ENCODE results near the gene RTN1. TPM values are rescaled to one million over a fixed set of nuclear protein-coding genes. Genes with fewer than 3 reads are reported as not detected.
A peak's percentile ranks its signal among the peaks of the same experiment; 100 is the strongest.

Gene RTN1
- total RNA-seq, 1 experiment from 2014 or later, result 1.1 TPM

DNA sequence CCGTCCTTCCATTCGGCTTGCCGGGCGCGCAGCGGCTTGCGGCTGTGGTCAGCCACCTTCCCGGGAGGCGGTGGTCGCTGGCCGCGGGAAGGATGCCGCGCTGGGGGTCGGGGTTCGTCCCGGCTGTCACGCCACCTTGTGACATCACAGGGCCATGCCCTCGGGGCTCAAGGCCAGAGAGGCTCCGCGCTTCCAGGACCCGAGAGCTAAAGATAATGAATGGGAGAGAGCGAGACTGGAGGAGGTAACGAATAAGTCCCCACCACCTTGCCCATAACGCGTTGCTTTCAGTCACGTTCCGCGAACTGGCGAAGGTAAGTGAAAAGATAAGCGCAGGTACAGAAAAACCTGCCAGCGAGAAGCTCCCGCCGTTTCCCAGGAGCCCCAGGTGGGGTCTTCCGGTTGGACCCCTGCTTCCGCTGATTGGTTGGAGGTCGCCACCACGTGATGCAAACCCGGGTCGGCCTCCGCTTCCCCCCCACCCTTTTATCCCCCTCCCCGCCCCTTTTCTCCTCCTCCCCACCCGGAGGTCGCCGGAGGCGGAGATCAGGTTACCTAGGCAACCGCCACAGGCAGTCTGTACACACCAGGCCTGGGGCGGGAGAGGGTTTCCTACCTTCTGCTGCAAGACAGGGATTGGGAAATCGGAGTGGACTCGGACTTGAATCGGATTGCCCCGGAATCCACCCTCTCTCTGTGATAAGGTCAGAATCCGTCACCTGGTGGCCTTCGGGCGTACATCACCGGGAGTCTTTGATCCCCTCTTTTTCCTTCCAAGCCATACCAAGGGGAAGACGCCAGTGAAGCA lies 49.2 kb upstream of the RTN1 start, which contains the start of gene LRRC9 (continued):
- TF ChIP-seq, protein P1, sequence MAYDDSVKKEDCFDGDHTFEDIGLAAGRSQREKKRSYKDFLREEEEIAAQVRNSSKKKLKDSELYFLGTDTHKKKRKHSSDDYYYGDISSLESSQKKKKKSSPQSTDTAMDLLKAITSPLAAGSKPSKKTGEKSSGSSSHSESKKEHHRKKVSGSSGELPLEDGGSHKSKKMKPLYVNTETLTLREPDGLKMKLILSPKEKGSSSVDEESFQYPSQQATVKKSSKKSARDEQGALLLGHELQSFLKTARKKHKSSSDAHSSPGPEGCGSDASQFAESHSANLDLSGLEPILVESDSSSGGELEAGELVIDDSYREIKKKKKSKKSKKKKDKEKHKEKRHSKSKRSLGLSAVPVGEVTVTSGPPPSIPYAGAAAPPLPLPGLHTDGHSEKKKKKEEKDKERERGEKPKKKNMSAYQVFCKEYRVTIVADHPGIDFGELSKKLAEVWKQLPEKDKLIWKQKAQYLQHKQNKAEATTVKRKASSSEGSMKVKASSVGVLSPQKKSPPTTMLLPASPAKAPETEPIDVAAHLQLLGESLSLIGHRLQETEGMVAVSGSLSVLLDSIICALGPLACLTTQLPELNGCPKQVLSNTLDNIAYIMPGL (CRISPR knock-in tag; IDR thresholded peaks at IDR 0.05), result peak; percentile 65; the same call in 1 of the 2 replicates
- TF ChIP-seq ZNF263 (CRISPR knock-in tag; IDR thresholded peaks at IDR 0.05; ENCODE audit: low read depth), result no peak
- TF ChIP-seq MYBL2 (CRISPR knock-in tag; IDR thresholded peaks at IDR 0.05), result peak; percentile 71; the same call in 1 of the 2 replicates
- TF ChIP-seq, protein P2, sequence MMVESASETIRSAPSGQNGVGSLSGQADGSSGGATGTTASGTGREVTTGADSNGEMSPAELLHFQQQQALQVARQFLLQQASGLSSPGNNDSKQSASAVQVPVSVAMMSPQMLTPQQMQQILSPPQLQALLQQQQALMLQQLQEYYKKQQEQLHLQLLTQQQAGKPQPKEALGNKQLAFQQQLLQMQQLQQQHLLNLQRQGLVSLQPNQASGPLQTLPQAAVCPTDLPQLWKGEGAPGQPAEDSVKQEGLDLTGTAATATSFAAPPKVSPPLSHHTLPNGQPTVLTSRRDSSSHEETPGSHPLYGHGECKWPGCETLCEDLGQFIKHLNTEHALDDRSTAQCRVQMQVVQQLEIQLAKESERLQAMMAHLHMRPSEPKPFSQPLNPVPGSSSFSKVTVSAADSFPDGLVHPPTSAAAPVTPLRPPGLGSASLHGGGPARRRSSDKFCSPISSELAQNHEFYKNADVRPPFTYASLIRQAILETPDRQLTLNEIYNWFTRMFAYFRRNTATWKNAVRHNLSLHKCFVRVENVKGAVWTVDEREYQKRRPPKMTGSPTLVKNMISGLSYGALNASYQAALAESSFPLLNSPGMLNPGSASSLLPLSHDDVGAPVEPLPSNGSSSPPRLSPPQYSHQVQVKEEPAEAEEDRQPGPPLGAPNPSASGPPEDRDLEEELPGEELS (CRISPR knock-in tag; IDR thresholded peaks at IDR 0.05), result peak; percentile 83
- TF ChIP-seq FOXK1 (CRISPR knock-in tag; IDR thresholded peaks at IDR 0.05), result peak; percentile 71; the same call in 1 of the 2 replicates
- TF ChIP-seq, protein P3, sequence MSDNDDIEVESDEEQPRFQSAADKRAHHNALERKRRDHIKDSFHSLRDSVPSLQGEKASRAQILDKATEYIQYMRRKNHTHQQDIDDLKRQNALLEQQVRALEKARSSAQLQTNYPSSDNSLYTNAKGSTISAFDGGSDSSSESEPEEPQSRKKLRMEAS (CRISPR knock-in tag; IDR thresholded peaks at IDR 0.05), result peak; percentile 84
- TF ChIP-seq SP1 (CRISPR knock-in tag; conservative IDR thresholded peaks at IDR 0.05), result peak; percentile 70; the same call in 1 of the 2 replicates
- TF ChIP-seq, protein P4, sequence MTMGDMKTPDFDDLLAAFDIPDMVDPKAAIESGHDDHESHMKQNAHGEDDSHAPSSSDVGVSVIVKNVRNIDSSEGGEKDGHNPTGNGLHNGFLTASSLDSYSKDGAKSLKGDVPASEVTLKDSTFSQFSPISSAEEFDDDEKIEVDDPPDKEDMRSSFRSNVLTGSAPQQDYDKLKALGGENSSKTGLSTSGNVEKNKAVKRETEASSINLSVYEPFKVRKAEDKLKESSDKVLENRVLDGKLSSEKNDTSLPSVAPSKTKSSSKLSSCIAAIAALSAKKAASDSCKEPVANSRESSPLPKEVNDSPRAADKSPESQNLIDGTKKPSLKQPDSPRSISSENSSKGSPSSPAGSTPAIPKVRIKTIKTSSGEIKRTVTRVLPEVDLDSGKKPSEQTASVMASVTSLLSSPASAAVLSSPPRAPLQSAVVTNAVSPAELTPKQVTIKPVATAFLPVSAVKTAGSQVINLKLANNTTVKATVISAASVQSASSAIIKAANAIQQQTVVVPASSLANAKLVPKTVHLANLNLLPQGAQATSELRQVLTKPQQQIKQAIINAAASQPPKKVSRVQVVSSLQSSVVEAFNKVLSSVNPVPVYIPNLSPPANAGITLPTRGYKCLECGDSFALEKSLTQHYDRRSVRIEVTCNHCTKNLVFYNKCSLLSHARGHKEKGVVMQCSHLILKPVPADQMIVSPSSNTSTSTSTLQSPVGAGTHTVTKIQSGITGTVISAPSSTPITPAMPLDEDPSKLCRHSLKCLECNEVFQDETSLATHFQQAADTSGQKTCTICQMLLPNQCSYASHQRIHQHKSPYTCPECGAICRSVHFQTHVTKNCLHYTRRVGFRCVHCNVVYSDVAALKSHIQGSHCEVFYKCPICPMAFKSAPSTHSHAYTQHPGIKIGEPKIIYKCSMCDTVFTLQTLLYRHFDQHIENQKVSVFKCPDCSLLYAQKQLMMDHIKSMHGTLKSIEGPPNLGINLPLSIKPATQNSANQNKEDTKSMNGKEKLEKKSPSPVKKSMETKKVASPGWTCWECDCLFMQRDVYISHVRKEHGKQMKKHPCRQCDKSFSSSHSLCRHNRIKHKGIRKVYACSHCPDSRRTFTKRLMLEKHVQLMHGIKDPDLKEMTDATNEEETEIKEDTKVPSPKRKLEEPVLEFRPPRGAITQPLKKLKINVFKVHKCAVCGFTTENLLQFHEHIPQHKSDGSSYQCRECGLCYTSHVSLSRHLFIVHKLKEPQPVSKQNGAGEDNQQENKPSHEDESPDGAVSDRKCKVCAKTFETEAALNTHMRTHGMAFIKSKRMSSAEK (CRISPR knock-in tag; IDR thresholded peaks at IDR 0.05; ENCODE audit: borderline replicate concordance), result peak; percentile 64; the same call in 1 of the 2 replicates
- TF ChIP-seq TEAD1 (CRISPR knock-in tag; IDR thresholded peaks at IDR 0.05), result peak; percentile 56; the same call in 1 of the 2 replicates
- TF ChIP-seq, protein P5, sequence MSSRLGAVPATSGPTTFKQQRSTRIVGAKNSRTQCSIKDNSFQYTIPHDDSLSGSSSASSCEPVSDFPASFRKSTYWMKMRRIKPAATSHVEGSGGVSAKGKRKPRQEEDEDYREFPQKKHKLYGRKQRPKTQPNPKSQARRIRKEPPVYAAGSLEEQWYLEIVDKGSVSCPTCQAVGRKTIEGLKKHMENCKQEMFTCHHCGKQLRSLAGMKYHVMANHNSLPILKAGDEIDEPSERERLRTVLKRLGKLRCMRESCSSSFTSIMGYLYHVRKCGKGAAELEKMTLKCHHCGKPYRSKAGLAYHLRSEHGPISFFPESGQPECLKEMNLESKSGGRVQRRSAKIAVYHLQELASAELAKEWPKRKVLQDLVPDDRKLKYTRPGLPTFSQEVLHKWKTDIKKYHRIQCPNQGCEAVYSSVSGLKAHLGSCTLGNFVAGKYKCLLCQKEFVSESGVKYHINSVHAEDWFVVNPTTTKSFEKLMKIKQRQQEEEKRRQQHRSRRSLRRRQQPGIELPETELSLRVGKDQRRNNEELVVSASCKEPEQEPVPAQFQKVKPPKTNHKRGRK (CRISPR knock-in tag; IDR thresholded peaks at IDR 0.05; ENCODE audit: borderline replicate concordance), result no peak
- peak; percentile 91 for TF ChIP-seq FOXP1 (CRISPR knock-in tag; IDR thresholded peaks at IDR 0.05; ENCODE audit: borderline replicate concordance)
- TF ChIP-seq RELA (CRISPR knock-in tag; IDR thresholded peaks at IDR 0.05; ENCODE audit: borderline replicate concordance), result peak; percentile 50; the same call in 1 of the 2 replicates
- TF ChIP-seq, protein P6, sequence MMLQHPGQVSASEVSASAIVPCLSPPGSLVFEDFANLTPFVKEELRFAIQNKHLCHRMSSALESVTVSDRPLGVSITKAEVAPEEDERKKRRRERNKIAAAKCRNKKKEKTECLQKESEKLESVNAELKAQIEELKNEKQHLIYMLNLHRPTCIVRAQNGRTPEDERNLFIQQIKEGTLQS (CRISPR knock-in tag; conservative IDR thresholded peaks at IDR 0.05), result no peak
- TF ChIP-seq, protein P7, sequence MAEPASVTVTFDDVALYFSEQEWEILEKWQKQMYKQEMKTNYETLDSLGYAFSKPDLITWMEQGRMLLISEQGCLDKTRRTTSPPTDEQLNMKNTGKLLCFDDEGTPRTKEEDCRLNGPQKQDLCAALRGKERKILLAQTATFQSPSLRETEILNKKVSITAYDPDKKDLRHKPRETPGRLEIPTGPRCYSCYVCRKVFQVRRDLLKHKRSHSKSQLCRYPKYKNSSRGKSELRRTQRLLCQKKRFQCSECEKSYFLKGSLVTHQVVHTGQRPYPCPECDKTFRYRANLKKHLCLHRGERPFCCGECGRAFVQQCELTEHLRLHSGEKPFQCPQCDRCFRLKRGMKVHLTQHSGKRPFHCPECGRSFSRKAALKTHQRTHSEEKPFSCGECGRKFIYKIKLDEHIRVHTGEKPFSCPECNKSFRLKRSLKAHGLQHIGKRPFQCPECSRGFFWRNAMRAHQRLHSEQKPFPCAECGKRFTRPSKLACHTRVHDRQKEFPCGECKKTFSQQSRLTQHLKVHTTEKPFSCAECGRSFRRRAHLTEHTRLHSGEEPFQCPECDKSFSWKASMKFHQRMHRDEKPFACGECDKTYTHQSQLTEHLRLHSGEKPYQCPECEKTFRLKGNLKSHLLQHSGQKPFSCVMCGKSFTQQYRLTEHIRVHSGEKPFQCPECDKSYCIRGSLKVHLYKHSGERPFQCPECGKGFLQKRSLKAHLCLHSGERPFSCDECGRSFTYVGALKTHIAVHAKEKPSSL (CRISPR knock-in tag; conservative IDR thresholded peaks at IDR 0.05), result no peak
- peak; percentile 81 for TF ChIP-seq CREB1 (CRISPR knock-in tag; IDR thresholded peaks at IDR 0.05)
- TF ChIP-seq ZNF232 (CRISPR knock-in tag; IDR thresholded peaks at IDR 0.05), result peak; percentile 63; the same call in 1 of the 2 replicates

All from WTC11 (cell line).